Measurements from ENCODE around the gene RCAN2. TPM values are rescaled to one million over a fixed set of nuclear protein-coding genes. Genes with fewer than 3 reads are reported as not detected.
A peak's percentile ranks its signal among the peaks of the same experiment; 100 is the strongest.

RCAN2 gene
- total RNA-seq, 1 experiment from 2014 or later = not detected

DNA sequence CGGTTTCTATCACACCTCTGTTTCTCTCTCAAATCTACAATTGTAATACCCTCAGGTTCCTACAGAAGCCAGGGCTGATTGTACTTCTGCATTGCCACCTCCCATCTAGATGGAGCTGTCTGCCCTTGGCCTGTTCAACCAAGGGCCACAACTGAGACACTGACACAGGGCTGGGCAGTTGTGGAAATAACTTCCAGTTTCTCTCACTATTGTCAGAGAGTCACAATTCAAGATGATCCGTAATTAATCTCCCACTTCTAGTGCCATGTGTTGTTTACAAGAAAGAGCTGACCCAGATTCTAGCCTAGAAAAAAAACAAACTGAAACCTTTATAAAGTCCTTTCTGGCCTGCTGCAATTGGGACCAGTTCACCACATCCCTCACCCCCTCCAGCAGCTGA, 22.2 kb downstream of the RCAN2 start:
- no TSS peak for BruUV-seq (replicated peaks)
- no peak for DNase-seq (ENCODE audit: low spot score)
- H3K27me3 ChIP-seq (replicated peaks; ENCODE audit: insufficient read depth, low read depth, low read length, poor library complexity) = no peaks in the 10 kb centered on the region
- H3K4me3 ChIP-seq (ENCODE audit: low read depth, low read length, poor library complexity, severe bottlenecking) = no peak overlapping the region
- ChIA-PET CTCF (no interaction called here), POLR2A (ENCODE audit: low non-redundant PET) (no interaction called here)
- H3K27ac ChIP-seq (ENCODE audit: low read depth, low read length, poor library complexity, severe bottlenecking) = no peak overlapping the region
- H3K9me3 ChIP-seq (ENCODE audit: low read depth, low read length, poor library complexity, severe bottlenecking) = no peaks in the 10 kb centered on the region
- intact Hi-C loops (cut with micrococcal nuclease; ENCODE audit: unreplicated experiment) = no loop called here
- TF ChIP-seq, protein P1, sequence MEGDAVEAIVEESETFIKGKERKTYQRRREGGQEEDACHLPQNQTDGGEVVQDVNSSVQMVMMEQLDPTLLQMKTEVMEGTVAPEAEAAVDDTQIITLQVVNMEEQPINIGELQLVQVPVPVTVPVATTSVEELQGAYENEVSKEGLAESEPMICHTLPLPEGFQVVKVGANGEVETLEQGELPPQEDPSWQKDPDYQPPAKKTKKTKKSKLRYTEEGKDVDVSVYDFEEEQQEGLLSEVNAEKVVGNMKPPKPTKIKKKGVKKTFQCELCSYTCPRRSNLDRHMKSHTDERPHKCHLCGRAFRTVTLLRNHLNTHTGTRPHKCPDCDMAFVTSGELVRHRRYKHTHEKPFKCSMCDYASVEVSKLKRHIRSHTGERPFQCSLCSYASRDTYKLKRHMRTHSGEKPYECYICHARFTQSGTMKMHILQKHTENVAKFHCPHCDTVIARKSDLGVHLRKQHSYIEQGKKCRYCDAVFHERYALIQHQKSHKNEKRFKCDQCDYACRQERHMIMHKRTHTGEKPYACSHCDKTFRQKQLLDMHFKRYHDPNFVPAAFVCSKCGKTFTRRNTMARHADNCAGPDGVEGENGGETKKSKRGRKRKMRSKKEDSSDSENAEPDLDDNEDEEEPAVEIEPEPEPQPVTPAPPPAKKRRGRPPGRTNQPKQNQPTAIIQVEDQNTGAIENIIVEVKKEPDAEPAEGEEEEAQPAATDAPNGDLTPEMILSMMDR (conservative IDR thresholded peaks at IDR 0.05; ENCODE audit: low read depth, low read length) = no peak
- TF ChIP-seq EZH2 (IDR thresholded peaks at IDR 0.05; ENCODE audit: borderline replicate concordance, low read depth, low read length, poor library complexity, severe bottlenecking) = no peak
- H3K36me3 ChIP-seq (ENCODE audit: insufficient read depth, low read length, poor library complexity, severe bottlenecking) = no peaks in the 10 kb centered on the region
- H3K4me1 ChIP-seq (ENCODE audit: insufficient read depth, low read length, poor library complexity, severe bottlenecking) = no peaks in the 10 kb centered on the region

DNA sequence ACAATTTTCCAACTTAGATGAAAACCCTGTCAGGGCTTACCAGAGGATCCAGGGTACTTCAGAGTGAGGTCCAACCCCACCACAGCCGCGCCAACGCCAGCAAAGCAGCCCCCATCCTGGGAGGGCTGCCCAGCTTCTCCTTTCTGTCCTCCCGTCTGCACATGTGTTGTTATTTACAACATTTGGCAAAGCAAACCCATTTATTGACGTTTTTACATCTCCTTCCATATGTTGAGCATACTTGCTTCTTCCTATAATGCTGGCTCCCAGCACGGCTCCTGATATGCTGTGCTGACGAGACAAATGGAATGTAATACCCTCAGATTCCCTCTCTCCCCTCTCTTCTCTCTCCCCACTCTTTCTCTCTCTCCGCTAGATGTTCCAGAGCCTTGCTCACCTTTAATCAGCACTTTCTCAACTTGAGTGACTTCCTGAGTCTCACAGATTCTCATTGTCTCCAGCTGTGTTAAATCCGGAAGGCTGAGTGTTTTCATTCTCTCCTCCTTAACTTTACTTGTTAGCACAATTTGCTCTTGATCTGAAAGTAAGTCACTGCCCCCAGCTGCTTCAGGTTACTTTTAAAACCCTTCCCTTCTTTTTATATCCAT, 22.7 kb downstream of the RCAN2 start:
- no TSS peak for BruUV-seq (replicated peaks)
- ChIA-PET POLR2A (ENCODE audit: low non-redundant PET) (no interaction called here), CTCF (no interaction called here)
- H3K36me3 ChIP-seq (ENCODE audit: insufficient read depth, low read length, poor library complexity, severe bottlenecking) = no peaks in the 10 kb centered on the region
- H3K9me3 ChIP-seq (ENCODE audit: low read depth, low read length, poor library complexity, severe bottlenecking) = no peaks in the 10 kb centered on the region
- no peaks in the 10 kb centered on the region for H3K4me1 ChIP-seq (ENCODE audit: insufficient read depth, low read length, poor library complexity, severe bottlenecking)
- TF ChIP-seq, protein P1 (conservative IDR thresholded peaks at IDR 0.05; ENCODE audit: low read depth, low read length) = no peak
- intact Hi-C loops (cut with micrococcal nuclease; ENCODE audit: unreplicated experiment) = no loop called here
- H3K27ac ChIP-seq (ENCODE audit: low read depth, low read length, poor library complexity, severe bottlenecking) = no peak overlapping the region
- DNase-seq (ENCODE audit: low spot score) = peak; percentile 43
- H3K4me3 ChIP-seq (ENCODE audit: low read depth, low read length, poor library complexity, severe bottlenecking) = no peak overlapping the region
- H3K27me3 ChIP-seq (replicated peaks; ENCODE audit: insufficient read depth, low read depth, low read length, poor library complexity) = no peaks in the 10 kb centered on the region

DNA sequence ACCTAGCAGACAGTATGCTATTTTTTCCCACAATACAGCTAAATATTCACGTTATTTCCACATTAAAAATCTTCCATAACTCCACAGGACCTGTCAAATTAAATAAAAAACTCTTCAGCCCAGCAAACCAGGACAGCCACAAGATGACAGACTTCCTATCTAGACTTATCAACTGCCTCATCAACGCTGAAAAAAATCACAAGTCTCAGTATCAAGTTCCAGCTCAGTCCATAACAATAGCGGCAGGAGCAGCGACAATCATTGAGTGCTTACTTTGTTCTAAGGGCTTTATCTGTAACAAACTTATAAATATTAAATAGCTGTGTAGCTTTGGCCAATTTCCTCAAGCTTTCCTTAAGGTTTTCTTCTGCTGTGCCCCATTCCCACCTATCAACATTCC, 24.7 kb downstream of the RCAN2 start:
- intact Hi-C loops (cut with micrococcal nuclease; ENCODE audit: unreplicated experiment) = no loop called here
- H3K27ac ChIP-seq (ENCODE audit: low read depth, low read length, poor library complexity, severe bottlenecking) = no peak overlapping the region
- CTCF ChIA-PET = no interaction called here
- H3K4me1 ChIP-seq (ENCODE audit: insufficient read depth, low read length, poor library complexity, severe bottlenecking) = no peaks in the 10 kb centered on the region
- BruUV-seq (replicated peaks) = no TSS peak
- POLR2A ChIA-PET (ENCODE audit: low non-redundant PET) = no interaction called here
- TF ChIP-seq, protein P1 (conservative IDR thresholded peaks at IDR 0.05; ENCODE audit: low read depth, low read length) = no peak
- TF ChIP-seq EZH2 (IDR thresholded peaks at IDR 0.05; ENCODE audit: borderline replicate concordance, low read depth, low read length, poor library complexity, severe bottlenecking) = no peak
- no peaks in the 10 kb centered on the region for H3K36me3 ChIP-seq (ENCODE audit: insufficient read depth, low read length, poor library complexity, severe bottlenecking)
- no peak for DNase-seq (ENCODE audit: low spot score)
- H3K9me3 ChIP-seq (ENCODE audit: low read depth, low read length, poor library complexity, severe bottlenecking) = no peaks in the 10 kb centered on the region
- no peak overlapping the region for H3K4me3 ChIP-seq (ENCODE audit: low read depth, low read length, poor library complexity, severe bottlenecking)
- no peaks in the 10 kb centered on the region for H3K27me3 ChIP-seq (replicated peaks; ENCODE audit: insufficient read depth, low read depth, low read length, poor library complexity)

Data from A673 (cell line).